SU-DHL-6 (cell line): Measurements from ENCODE around the gene RASGRF2.

Experiments used
- EZH2phosphoT487 ChIP-seq: fragments of 200-600 bp; sonication (generic), shearing (Covaris generic); conservative IDR thresholded peaks from 2 replicates; pipeline ENCODE4 v1.6.1; 2018; ENCODE audit warnings: mild to moderate bottlenecking, antibody characterized with exemption, low read length, moderate library complexity, mixed read lengths
- TF ChIP-seq, protein P1 (sequence below): fragments of 200-600 bp; sonication (generic); IDR thresholded peaks from one replicate; pipeline ENCODE4 v1.5.1; 2017; ENCODE audit warnings: antibody characterized with exemption, mild to moderate bottlenecking, low read length, moderate library complexity; ENCODE audit not compliant: insufficient read depth, poor library complexity, severe bottlenecking

DNA sequence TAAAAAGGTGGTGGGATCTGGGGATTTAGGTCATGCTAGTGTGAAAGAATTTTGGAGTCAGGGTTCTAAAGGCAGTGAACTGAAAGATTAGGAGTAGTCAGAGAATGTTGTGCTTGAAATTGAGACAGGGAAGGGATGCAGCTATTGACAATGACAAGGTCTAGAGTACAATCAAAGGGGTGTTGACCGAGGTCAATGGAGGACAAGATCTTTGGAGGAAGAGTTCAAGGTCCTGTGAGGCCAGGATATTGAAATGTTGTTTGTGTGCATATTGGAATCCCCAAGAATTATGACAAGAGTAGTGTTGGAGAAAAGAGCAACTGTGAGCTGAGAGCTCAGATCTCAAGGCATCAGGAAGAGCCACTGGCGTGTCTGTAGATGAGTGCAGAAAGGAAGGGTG lies 116.9 kb downstream of the RASGRF2 start:
- TF ChIP-seq, protein P1, sequence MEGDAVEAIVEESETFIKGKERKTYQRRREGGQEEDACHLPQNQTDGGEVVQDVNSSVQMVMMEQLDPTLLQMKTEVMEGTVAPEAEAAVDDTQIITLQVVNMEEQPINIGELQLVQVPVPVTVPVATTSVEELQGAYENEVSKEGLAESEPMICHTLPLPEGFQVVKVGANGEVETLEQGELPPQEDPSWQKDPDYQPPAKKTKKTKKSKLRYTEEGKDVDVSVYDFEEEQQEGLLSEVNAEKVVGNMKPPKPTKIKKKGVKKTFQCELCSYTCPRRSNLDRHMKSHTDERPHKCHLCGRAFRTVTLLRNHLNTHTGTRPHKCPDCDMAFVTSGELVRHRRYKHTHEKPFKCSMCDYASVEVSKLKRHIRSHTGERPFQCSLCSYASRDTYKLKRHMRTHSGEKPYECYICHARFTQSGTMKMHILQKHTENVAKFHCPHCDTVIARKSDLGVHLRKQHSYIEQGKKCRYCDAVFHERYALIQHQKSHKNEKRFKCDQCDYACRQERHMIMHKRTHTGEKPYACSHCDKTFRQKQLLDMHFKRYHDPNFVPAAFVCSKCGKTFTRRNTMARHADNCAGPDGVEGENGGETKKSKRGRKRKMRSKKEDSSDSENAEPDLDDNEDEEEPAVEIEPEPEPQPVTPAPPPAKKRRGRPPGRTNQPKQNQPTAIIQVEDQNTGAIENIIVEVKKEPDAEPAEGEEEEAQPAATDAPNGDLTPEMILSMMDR, result no peak
- no peak for TF ChIP-seq EZH2phosphoT487
